ENCODE measurements around the gene PRKRA. TPM values are rescaled to one million over a fixed set of nuclear protein-coding genes. Genes with fewer than 3 reads are reported as not detected.
"Not testable (repeated sequence)": the region's sequence is repeated elsewhere in the genome, so short reads cannot be mapped to it uniquely, and the experiment has no call there.

The PRKRA gene
- total RNA-seq, 1 donor from 2014 or later = 69.5 TPM

DNA sequence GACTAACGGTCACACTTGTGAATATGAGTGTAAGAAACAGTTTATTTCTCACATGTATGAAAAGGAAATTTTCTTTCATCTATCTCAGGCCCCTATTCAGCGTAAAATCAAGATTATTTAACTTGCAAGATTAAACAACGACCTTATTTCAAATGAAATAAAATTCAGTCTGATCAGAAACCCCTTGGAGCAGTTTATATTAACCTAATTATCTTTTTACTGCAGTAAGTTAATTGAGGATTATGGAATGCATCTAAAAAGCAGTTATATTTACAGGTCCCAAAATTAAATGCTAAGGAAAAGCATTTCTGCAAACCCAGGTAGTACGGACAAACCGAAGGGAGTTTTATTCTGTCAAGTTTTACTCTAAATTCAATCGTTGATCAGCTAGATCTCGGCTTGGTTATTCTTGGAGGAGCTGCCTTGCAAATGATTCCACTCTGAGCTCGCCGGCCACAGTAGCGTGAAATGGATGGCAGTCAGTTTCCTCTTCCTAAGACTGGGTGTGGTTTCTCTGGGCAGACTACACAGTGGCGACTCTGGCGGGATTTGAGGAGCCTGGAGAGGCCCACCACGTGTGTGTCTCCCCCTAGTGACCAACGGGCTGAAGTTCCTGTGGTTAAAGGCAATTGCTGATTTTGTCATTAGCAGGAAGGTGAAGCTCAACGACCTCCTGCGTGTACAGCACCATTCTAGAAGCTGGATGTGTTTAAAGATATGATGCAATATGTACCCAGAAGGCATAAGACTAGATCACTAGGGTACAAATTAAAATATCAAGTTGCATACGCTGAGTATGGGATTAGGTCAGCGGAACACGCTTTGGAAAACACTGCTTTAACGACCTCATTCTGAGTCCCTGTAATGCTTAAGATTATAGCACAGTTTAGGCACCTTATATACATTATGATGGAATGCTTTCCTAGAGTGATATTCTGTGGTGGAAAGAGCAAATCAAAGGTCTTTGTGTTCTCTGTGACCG, 36.4 kb downstream of the PRKRA start:
- H3K36me3 Mint-ChIP-seq = no peaks in the 10 kb centered on the region
- peaks cover 7% of the 10 kb centered on the region for H3K27me3 Mint-ChIP-seq
- DNase-seq (ENCODE audit: extremely low spot score, unreplicated experiment) = peak; percentile 89
- H3K4me3 Mint-ChIP-seq = peak overlapping the region; percentile 91
- peak overlapping the region; percentile 90 for H3K27ac Mint-ChIP-seq
- no peaks in the 10 kb centered on the region for H3K9me3 Mint-ChIP-seq
- TF ChIP-seq, protein P1, sequence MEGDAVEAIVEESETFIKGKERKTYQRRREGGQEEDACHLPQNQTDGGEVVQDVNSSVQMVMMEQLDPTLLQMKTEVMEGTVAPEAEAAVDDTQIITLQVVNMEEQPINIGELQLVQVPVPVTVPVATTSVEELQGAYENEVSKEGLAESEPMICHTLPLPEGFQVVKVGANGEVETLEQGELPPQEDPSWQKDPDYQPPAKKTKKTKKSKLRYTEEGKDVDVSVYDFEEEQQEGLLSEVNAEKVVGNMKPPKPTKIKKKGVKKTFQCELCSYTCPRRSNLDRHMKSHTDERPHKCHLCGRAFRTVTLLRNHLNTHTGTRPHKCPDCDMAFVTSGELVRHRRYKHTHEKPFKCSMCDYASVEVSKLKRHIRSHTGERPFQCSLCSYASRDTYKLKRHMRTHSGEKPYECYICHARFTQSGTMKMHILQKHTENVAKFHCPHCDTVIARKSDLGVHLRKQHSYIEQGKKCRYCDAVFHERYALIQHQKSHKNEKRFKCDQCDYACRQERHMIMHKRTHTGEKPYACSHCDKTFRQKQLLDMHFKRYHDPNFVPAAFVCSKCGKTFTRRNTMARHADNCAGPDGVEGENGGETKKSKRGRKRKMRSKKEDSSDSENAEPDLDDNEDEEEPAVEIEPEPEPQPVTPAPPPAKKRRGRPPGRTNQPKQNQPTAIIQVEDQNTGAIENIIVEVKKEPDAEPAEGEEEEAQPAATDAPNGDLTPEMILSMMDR (conservative IDR thresholded peaks at IDR 0.05) = peak; percentile 93
- H3K4me1 Mint-ChIP-seq (ENCODE audit: unreplicated experiment) = peaks cover 13% of the 10 kb centered on the region

DNA sequence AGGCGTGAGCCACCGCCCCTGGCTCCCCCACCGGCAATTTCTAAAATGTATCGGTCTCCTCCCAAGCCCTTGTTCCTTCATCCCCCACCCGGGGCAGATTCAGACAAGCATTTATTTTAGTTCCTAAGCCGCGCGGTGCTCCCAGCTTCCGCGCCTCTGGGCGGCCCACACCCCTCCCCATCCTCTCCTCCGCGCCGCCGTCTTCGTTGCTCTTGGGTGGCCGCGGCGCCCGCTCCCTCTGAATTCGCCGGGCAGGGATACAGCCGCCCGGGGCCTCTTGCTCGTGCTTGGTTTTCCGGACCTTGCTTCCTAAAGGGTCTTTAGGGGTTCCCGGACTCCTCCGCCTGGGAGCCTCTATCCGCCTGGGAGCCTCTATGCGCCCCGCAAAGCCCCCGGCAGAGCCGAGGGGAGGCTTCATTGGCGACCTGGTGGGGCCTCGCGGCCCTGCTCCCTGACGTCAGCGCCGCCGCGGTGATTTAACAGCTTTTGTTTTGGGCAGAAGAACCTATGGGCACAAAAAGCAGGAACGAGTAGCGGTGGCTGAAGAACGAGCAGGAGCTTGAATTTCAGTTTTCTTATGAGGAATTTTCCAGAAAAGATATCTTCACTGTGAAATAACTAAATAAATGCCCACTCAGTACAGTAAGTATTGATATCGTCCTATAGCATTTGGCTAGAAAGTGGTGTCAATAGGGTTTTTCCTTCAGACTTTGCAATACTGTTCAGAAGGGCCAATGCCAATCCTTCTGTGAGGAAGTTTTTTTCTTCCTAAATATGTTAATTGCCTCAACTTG, 37.3 kb downstream of the PRKRA start:
- peak overlapping the region; percentile 90 for H3K27ac Mint-ChIP-seq
- H3K9me3 Mint-ChIP-seq = no peaks in the 10 kb centered on the region
- H3K36me3 Mint-ChIP-seq = no peaks in the 10 kb centered on the region
- peaks cover 13% of the 10 kb centered on the region for H3K4me1 Mint-ChIP-seq (ENCODE audit: unreplicated experiment)
- TF ChIP-seq, protein P1 (conservative IDR thresholded peaks at IDR 0.05) = no peak
- peak; percentile 79 for DNase-seq (ENCODE audit: extremely low spot score, unreplicated experiment)
- peaks cover 7% of the 10 kb centered on the region for H3K27me3 Mint-ChIP-seq
- H3K4me3 Mint-ChIP-seq = peak overlapping the region; percentile 91

DNA sequence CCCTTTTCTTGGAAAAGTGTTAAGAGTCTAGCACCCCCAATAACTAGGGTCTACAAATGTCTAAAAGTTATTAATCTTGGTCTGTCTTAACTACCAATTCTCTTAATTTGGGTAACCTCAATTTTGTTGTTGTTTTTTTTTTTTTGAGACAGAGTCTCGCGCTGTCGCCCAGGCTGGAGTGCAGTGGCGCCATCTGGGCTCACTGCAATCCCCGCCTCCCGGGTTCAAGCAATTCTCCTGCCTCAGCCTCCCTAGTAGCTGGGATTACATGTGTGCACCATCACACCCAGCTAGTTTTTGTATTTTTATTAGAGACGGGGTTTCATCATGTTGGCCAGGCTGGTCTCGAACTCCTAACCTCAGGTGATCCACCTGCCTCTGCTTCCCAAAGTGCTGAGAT, 38.5 kb downstream of the PRKRA start:
- not testable (repeated sequence) for H3K4me3 Mint-ChIP-seq; H3K27me3 Mint-ChIP-seq; H3K9me3 Mint-ChIP-seq; H3K36me3 Mint-ChIP-seq; H3K27ac Mint-ChIP-seq; DNase-seq (ENCODE audit: extremely low spot score, unreplicated experiment)
- peaks cover 13% of the 10 kb centered on the region for H3K4me1 Mint-ChIP-seq (ENCODE audit: unreplicated experiment)

DNA sequence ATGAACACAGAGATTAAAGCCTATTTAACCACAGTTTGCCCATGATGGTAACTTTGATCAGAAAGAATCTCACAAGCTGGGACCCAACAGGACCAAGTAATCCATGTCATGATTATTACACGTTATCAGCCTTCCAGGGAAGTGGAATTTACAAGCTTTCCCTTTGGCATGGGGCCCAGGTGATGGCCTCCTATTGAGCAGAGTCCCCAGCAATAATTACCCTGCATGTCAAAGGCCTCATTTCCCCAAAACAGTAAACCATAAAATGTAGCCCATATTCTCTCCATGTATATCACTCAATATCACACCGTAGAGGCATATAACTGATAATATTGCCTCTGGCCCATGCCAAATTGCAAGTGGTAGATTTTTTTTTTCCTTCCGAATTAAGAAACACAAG, 38.9 kb downstream of the PRKRA start:
- Mint-ChIP-seq H3K9me3 (no peaks in the 10 kb centered on the region), H3K4me3 (peak overlapping the region; percentile 28), H3K4me1 (ENCODE audit: unreplicated experiment) (peaks cover 13% of the 10 kb centered on the region), H3K36me3 (no peaks in the 10 kb centered on the region), H3K27ac (no peak overlapping the region), H3K27me3 (peaks cover 6% of the 10 kb centered on the region)
- TF ChIP-seq, protein P1 (conservative IDR thresholded peaks at IDR 0.05) = no peak
- no peak for DNase-seq (ENCODE audit: extremely low spot score, unreplicated experiment)

DNA sequence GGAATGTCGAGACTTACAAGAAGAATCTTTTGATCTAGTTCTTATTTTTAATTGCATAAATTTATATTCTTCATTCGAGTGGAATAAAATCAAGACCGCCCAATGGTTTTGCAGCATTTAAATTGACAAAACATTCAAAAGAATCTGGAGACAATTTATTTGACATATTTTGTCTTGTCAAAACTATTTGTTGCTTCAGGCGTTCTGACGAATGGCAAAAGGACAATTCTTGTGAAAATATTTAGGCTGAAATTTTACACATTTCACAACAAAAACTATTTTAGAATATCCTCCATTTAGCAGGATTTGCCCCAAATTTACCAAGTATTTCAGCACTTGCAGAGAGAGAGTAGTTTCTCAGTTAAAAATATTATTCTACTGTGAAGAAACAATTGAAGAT, 41.7 kb downstream of the PRKRA start:
- no peak for DNase-seq (ENCODE audit: extremely low spot score, unreplicated experiment)
- no peak overlapping the region for H3K4me3 Mint-ChIP-seq
- no peak overlapping the region for H3K27ac Mint-ChIP-seq
- peaks cover 10% of the 10 kb centered on the region for H3K27me3 Mint-ChIP-seq
- no peaks in the 10 kb centered on the region for H3K9me3 Mint-ChIP-seq
- H3K4me1 Mint-ChIP-seq (ENCODE audit: unreplicated experiment) = peaks cover 4% of the 10 kb centered on the region
- H3K36me3 Mint-ChIP-seq = no peaks in the 10 kb centered on the region
- TF ChIP-seq, protein P1 (conservative IDR thresholded peaks at IDR 0.05) = no peak
